ENCODE results near the gene CCNL2.
"Not testable (repeated sequence)": the region's sequence is repeated elsewhere in the genome, so short reads cannot be mapped to it uniquely, and the experiment has no call there.

The CCNL2 gene

GRCh38 chr1:1417396-1417795 lies 18.3 kb upstream of the CCNL2 start:
- H3K27me3 ChIP-seq (ENCODE audit: low read depth, low read length); H3K4me3 ChIP-seq (ENCODE audit: low read depth in 1 of 2, low read length in 2 of 2); H3K9me3 ChIP-seq (ENCODE audit: control insufficient read depth in 1 of 2, low read length in 2 of 2); H3K36me3 ChIP-seq (ENCODE audit: control insufficient read depth in 1 of 2, insufficient read depth in 2 of 2, low read length in 2 of 2); H3K27ac ChIP-seq (ENCODE audit: low read length): not testable (repeated sequence)
- peaks cover 0 to 16% of the 10 kb centered on the region in 2 donors for H3K4me1 ChIP-seq (ENCODE audit: control insufficient read depth in 1 of 2, insufficient read depth in 2 of 2, low read length in 2 of 2)

- H3K4me3 ChIP-seq (ENCODE audit: low read depth in 1 of 2, low read length in 2 of 2), result no peak overlapping the region
- no peaks in the 10 kb centered on the region for H3K9me3 ChIP-seq (ENCODE audit: control insufficient read depth in 1 of 2, low read length in 2 of 2)
- H3K4me1 ChIP-seq (ENCODE audit: control insufficient read depth in 1 of 2, insufficient read depth in 2 of 2, low read length in 2 of 2), result peaks cover 0 to 8% of the 10 kb centered on the region in 2 donors
- H3K27me3 ChIP-seq (ENCODE audit: low read depth, low read length), result no peaks in the 10 kb centered on the region
- H3K27ac ChIP-seq (ENCODE audit: low read length), result no peak overlapping the region
- H3K36me3 ChIP-seq (ENCODE audit: control insufficient read depth in 1 of 2, insufficient read depth in 2 of 2, low read length in 2 of 2), result no peaks in the 10 kb centered on the region
These were observed 16.6 kb upstream of the CCNL2 start for GRCh38 chr1:1415751-1416150.

GRCh38 chr1:1412311-1412902 lies 13.3 kb upstream of the CCNL2 start:
- H3K27ac ChIP-seq (ENCODE audit: low read length); H3K36me3 ChIP-seq (ENCODE audit: control insufficient read depth in 1 of 2, insufficient read depth in 2 of 2, low read length in 2 of 2); H3K27me3 ChIP-seq (ENCODE audit: low read depth, low read length); H3K4me3 ChIP-seq (ENCODE audit: low read depth in 1 of 2, low read length in 2 of 2); H3K9me3 ChIP-seq (ENCODE audit: control insufficient read depth in 1 of 2, low read length in 2 of 2): not testable (repeated sequence)
- peaks cover 4 to 14% of the 10 kb centered on the region in 2 donors for H3K4me1 ChIP-seq (ENCODE audit: control insufficient read depth in 1 of 2, insufficient read depth in 2 of 2, low read length in 2 of 2)

- H3K4me3 ChIP-seq (ENCODE audit: low read depth in 1 of 2, low read length in 2 of 2), result no peak overlapping the region
- H3K27ac ChIP-seq (ENCODE audit: low read length), result no peak overlapping the region
- H3K4me1 ChIP-seq (ENCODE audit: control insufficient read depth in 1 of 2, insufficient read depth in 2 of 2, low read length in 2 of 2), result peaks cover 4 to 16% of the 10 kb centered on the region in 2 donors
- H3K9me3 ChIP-seq (ENCODE audit: control insufficient read depth in 1 of 2, low read length in 2 of 2), result no peaks in the 10 kb centered on the region
- H3K36me3 ChIP-seq (ENCODE audit: control insufficient read depth in 1 of 2, insufficient read depth in 2 of 2, low read length in 2 of 2), result no peaks in the 10 kb centered on the region
- no peaks in the 10 kb centered on the region for H3K27me3 ChIP-seq (ENCODE audit: low read depth, low read length)
These were observed 12.5 kb upstream of the CCNL2 start for GRCh38 chr1:1411626-1412025.

- not testable (repeated sequence) for H3K36me3 ChIP-seq (ENCODE audit: control insufficient read depth in 1 of 2, insufficient read depth in 2 of 2, low read length in 2 of 2); H3K4me3 ChIP-seq (ENCODE audit: low read depth in 1 of 2, low read length in 2 of 2); H3K9me3 ChIP-seq (ENCODE audit: control insufficient read depth in 1 of 2, low read length in 2 of 2); H3K27ac ChIP-seq (ENCODE audit: low read length); H3K27me3 ChIP-seq (ENCODE audit: low read depth, low read length)
- peaks cover 14 to 30% of the 10 kb centered on the region in 2 donors for H3K4me1 ChIP-seq (ENCODE audit: control insufficient read depth in 1 of 2, insufficient read depth in 2 of 2, low read length in 2 of 2)
These were observed 11.1 kb upstream of the CCNL2 start for GRCh38 chr1:1410238-1410637.

- H3K27ac ChIP-seq (ENCODE audit: low read length), result peak overlapping the region; percentile 80
- no peaks in the 10 kb centered on the region for H3K27me3 ChIP-seq (ENCODE audit: low read depth, low read length)
- H3K4me1 ChIP-seq (ENCODE audit: control insufficient read depth in 1 of 2, insufficient read depth in 2 of 2, low read length in 2 of 2), result peaks cover 14 to 32% of the 10 kb centered on the region in 2 donors
These were observed 8.6 kb upstream of the CCNL2 start for GRCh38 chr1:1407636-1408318.

GRCh38 chr1:1406821-1407635 lies 7.9 kb upstream of the CCNL2 start, which contains the start of gene MRPL20:
MRPL20 (minus strand) TSS chr1:1407293; CDS start chr1:1407217, 76 bp downstream.
- peak within 1 kb of the TSS; percentile 79 to 98 for H3K4me3 ChIP-seq (ENCODE audit: low read depth in 1 of 2, low read length in 2 of 2)
- peaks cover 18 to 32% of the 10 kb centered on the region in 2 donors for H3K36me3 ChIP-seq (ENCODE audit: control insufficient read depth in 1 of 2, insufficient read depth in 2 of 2, low read length in 2 of 2)
- H3K4me1 ChIP-seq (ENCODE audit: control insufficient read depth in 1 of 2, insufficient read depth in 2 of 2, low read length in 2 of 2), result peaks cover 14 to 32% of the 10 kb centered on the region in 2 donors
- H3K9me3 ChIP-seq (ENCODE audit: control insufficient read depth in 1 of 2, low read length in 2 of 2), result no peaks in the 10 kb centered on the region
- no peaks in the 10 kb centered on the region for H3K27me3 ChIP-seq (ENCODE audit: low read depth, low read length)
- H3K27ac ChIP-seq (ENCODE audit: low read length), result peak within 1 kb of the TSS; percentile 80

More at GRCh38 chr1:1407636-1408318, 8.6 kb upstream of the CCNL2 start:
- peaks cover 13 to 24% of the 10 kb centered on the region in 2 donors for H3K36me3 ChIP-seq (ENCODE audit: control insufficient read depth in 1 of 2, insufficient read depth in 2 of 2, low read length in 2 of 2)
- H3K4me3 ChIP-seq (ENCODE audit: low read depth in 1 of 2, low read length in 2 of 2), result peak overlapping the region; percentile 79 to 98
- H3K9me3 ChIP-seq (ENCODE audit: control insufficient read depth in 1 of 2, low read length in 2 of 2), result no peaks in the 10 kb centered on the region

- peaks cover 26 to 40% of the 10 kb centered on the region in 2 donors for H3K36me3 ChIP-seq (ENCODE audit: control insufficient read depth in 1 of 2, insufficient read depth in 2 of 2, low read length in 2 of 2)
- peak overlapping the region; percentile 80 for H3K27ac ChIP-seq (ENCODE audit: low read length)
- peaks cover 14 to 32% of the 10 kb centered on the region in 2 donors for H3K4me1 ChIP-seq (ENCODE audit: control insufficient read depth in 1 of 2, insufficient read depth in 2 of 2, low read length in 2 of 2)
These were observed 7.1 kb upstream of the CCNL2 start for GRCh38 chr1:1406101-1406820.

GRCh38 chr1:1403653-1404052 lies 4.5 kb upstream of the CCNL2 start:
- H3K9me3 ChIP-seq (ENCODE audit: control insufficient read depth in 1 of 2, low read length in 2 of 2), result no peaks in the 10 kb centered on the region
- no peak overlapping the region for H3K27ac ChIP-seq (ENCODE audit: low read length)
- H3K27me3 ChIP-seq (ENCODE audit: low read depth, low read length), result no peaks in the 10 kb centered on the region
- H3K4me3 ChIP-seq (ENCODE audit: low read depth in 1 of 2, low read length in 2 of 2), result no peak overlapping the region
- peaks cover 26 to 48% of the 10 kb centered on the region in 2 donors for H3K36me3 ChIP-seq (ENCODE audit: control insufficient read depth in 1 of 2, insufficient read depth in 2 of 2, low read length in 2 of 2)
- peaks cover 24 to 41% of the 10 kb centered on the region in 2 donors for H3K4me1 ChIP-seq (ENCODE audit: control insufficient read depth in 1 of 2, insufficient read depth in 2 of 2, low read length in 2 of 2)

More at GRCh38 chr1:1406101-1406820, 7.1 kb upstream of the CCNL2 start:
- Histone ChIP-seq H3K9me3 (ENCODE audit: control insufficient read depth in 1 of 2, low read length in 2 of 2) (no peaks in the 10 kb centered on the region), H3K27me3 (ENCODE audit: low read depth, low read length) (no peaks in the 10 kb centered on the region), H3K4me3 (ENCODE audit: low read depth in 1 of 2, low read length in 2 of 2) (peak overlapping the region; percentile 79 to 98)

- H3K27me3 ChIP-seq (ENCODE audit: low read depth, low read length); H3K27ac ChIP-seq (ENCODE audit: low read length); H3K4me3 ChIP-seq (ENCODE audit: low read depth in 1 of 2, low read length in 2 of 2); H3K9me3 ChIP-seq (ENCODE audit: control insufficient read depth in 1 of 2, low read length in 2 of 2): not testable (repeated sequence)
- peaks cover 26 to 51% of the 10 kb centered on the region in 2 donors for H3K36me3 ChIP-seq (ENCODE audit: control insufficient read depth in 1 of 2, insufficient read depth in 2 of 2, low read length in 2 of 2)
- H3K4me1 ChIP-seq (ENCODE audit: control insufficient read depth in 1 of 2, insufficient read depth in 2 of 2, low read length in 2 of 2), result peaks cover 25 to 40% of the 10 kb centered on the region in 2 donors
These were observed 3.8 kb upstream of the CCNL2 start for GRCh38 chr1:1402901-1403392.
